ENCODE data around the gene UBC.

The UBC gene

GRCh38 chr12:124927201-124928094 lies 13.0 kb upstream of the UBC start (continued):
- TF ChIP-seq, protein P1, sequence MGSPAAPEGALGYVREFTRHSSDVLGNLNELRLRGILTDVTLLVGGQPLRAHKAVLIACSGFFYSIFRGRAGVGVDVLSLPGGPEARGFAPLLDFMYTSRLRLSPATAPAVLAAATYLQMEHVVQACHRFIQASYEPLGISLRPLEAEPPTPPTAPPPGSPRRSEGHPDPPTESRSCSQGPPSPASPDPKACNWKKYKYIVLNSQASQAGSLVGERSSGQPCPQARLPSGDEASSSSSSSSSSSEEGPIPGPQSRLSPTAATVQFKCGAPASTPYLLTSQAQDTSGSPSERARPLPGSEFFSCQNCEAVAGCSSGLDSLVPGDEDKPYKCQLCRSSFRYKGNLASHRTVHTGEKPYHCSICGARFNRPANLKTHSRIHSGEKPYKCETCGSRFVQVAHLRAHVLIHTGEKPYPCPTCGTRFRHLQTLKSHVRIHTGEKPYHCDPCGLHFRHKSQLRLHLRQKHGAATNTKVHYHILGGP (tag by site-specific recombination; IDR thresholded peaks at IDR 0.05), result no peak
- TF ChIP-seq ZNF670 (tag by site-specific recombination; IDR thresholded peaks at IDR 0.05; ENCODE audit: low read depth) (no peak), ZNF514 (tag by site-specific recombination; IDR thresholded peaks at IDR 0.05) (no peak), ZNF548 (tag by site-specific recombination; IDR thresholded peaks at IDR 0.05) (no peak), ZNF610 (tag by site-specific recombination; IDR thresholded peaks at IDR 0.05; ENCODE audit: borderline replicate concordance) (peak; percentile 70), ZNF585B (tag by site-specific recombination; IDR thresholded peaks at IDR 0.05) (no peak), ZNF16 (tag by site-specific recombination; IDR thresholded peaks at IDR 0.05; ENCODE audit: low read depth) (no peak), ZXDB (tag by site-specific recombination; IDR thresholded peaks at IDR 0.05) (peak; percentile 51; the same call in 1 of the 2 replicates), ZNF266 (tag by site-specific recombination; IDR thresholded peaks at IDR 0.05; ENCODE audit: low read depth) (no peak), ZNF791 (tag by site-specific recombination; IDR thresholded peaks at IDR 0.05) (no peak), ZSCAN23 (tag by site-specific recombination; IDR thresholded peaks at IDR 0.05) (no peak), ZBTB48 (tag by site-specific recombination; IDR thresholded peaks at IDR 0.05) (0 out of 2 replicates have a peak, but pooled peaks have one; percentile 17), ZNF133 (tag by site-specific recombination; IDR thresholded peaks at IDR 0.05) (no peak), ZNF473 (tag by site-specific recombination; IDR thresholded peaks at IDR 0.05) (no peak), ZNF19 (tag by site-specific recombination; IDR thresholded peaks at IDR 0.05; ENCODE audit: low read depth) (no peak), ZNF692 (tag by site-specific recombination; IDR thresholded peaks at IDR 0.05) (no peak; the same call in 1 of the 2 replicates), ZNF221 (tag by site-specific recombination; IDR thresholded peaks at IDR 0.05; ENCODE audit: borderline replicate concordance) (peak; percentile 77; the same call in 1 of the 2 replicates), ZFHX2 (tag by site-specific recombination; conservative IDR thresholded peaks at IDR 0.05) (no peak), ZNF112 (tag by site-specific recombination; IDR thresholded peaks at IDR 0.05) (no peak), ZNF654 (tag by site-specific recombination; IDR thresholded peaks at IDR 0.05; ENCODE audit: low read depth) (no peak), ZNF2 (tag by site-specific recombination; IDR thresholded peaks at IDR 0.05) (peak; percentile 59), ZFP3 (tag by site-specific recombination; IDR thresholded peaks at IDR 0.05; ENCODE audit: low read depth) (no peak), YY2 (tag by site-specific recombination; IDR thresholded peaks at IDR 0.05) (no peak), ZSCAN18 (tag by site-specific recombination; IDR thresholded peaks at IDR 0.05) (peak; percentile 66; the same call in 1 of the 2 replicates), ZNF707 (tag by site-specific recombination; IDR thresholded peaks at IDR 0.05) (no peak), INSM2 (tag by site-specific recombination; IDR thresholded peaks at IDR 0.05) (peak; percentile 21; the same call in 1 of the 2 replicates), ZNF398 (tag by site-specific recombination; IDR thresholded peaks at IDR 0.05) (no peak), ZNF132 (tag by site-specific recombination; IDR thresholded peaks at IDR 0.05; ENCODE audit: borderline replicate concordance) (no peak), ZFP69B (tag by site-specific recombination; IDR thresholded peaks at IDR 0.05) (peak; percentile 30; the same call in 1 of the 2 replicates), ZNF223 (tag by site-specific recombination; IDR thresholded peaks at IDR 0.05) (no peak)
- TF ChIP-seq, protein P2, sequence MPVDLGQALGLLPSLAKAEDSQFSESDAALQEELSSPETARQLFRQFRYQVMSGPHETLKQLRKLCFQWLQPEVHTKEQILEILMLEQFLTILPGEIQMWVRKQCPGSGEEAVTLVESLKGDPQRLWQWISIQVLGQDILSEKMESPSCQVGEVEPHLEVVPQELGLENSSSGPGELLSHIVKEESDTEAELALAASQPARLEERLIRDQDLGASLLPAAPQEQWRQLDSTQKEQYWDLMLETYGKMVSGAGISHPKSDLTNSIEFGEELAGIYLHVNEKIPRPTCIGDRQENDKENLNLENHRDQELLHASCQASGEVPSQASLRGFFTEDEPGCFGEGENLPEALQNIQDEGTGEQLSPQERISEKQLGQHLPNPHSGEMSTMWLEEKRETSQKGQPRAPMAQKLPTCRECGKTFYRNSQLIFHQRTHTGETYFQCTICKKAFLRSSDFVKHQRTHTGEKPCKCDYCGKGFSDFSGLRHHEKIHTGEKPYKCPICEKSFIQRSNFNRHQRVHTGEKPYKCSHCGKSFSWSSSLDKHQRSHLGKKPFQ (tag by site-specific recombination; IDR thresholded peaks at IDR 0.05), result no peak

Measured in HEK293 (cell line).